Daoy (cell line): Measurements from ENCODE around the gene EFHC2. TPM values are rescaled to one million over a fixed set of nuclear protein-coding genes. Genes with fewer than 3 reads are reported as not detected.
"Not testable (repeated sequence)": the region's sequence is repeated elsewhere in the genome, so short reads cannot be mapped to it uniquely, and the experiment has no call there.

ENCODE experiments used
- DNase-seq: peaks from one replicate; pipeline ENCODE4 v3.0.0-alpha.2; 2015; ENCODE audit warnings: low read depth
- total RNA-seq: library from RNA; depleted of rRNA; stranded (reverse); fragments of >200 nt; shearing (Covaris generic); gene quantifications from 2 replicates; pipeline ENCODE4 v1.2.3, GENCODE V29; 2014

Gene EFHC2
- total RNA-seq, 1 experiment from 2014 or later, result 0.51 TPM

GRCh38 chrX:44234116-44234515 is 109.4 kb downstream of the EFHC2 start:
- DNase-seq, result no peak

GRCh38 chrX:44232081-44232480 is 111.4 kb downstream of the EFHC2 start:
- DNase-seq, result no peak

- no peak for DNase-seq
Measured at GRCh38 chrX:44228621-44229020, 114.9 kb downstream of the EFHC2 start.

GRCh38 chrX:44227991-44228390 is 115.5 kb downstream of the EFHC2 start:
- no peak for DNase-seq

- DNase-seq, result no peak
Measured at GRCh38 chrX:44225667-44226066, 117.8 kb downstream of the EFHC2 start.

- no peak for DNase-seq
Measured at GRCh38 chrX:44224760-44225159, 118.7 kb downstream of the EFHC2 start.

GRCh38 chrX:44223150-44223549 is 120.3 kb downstream of the EFHC2 start:
- DNase-seq, result peak; percentile 65

GRCh38 chrX:44218465-44218864 is 125.0 kb downstream of the EFHC2 start:
- DNase-seq, result no peak

GRCh38 chrX:44216171-44216570 is 127.3 kb downstream of the EFHC2 start:
- no peak for DNase-seq

- no peak for DNase-seq
Measured at GRCh38 chrX:44203791-44204190, 139.7 kb downstream of the EFHC2 start.

GRCh38 chrX:44202596-44202995 is 140.9 kb downstream of the EFHC2 start:
- DNase-seq, result no peak

- DNase-seq, result no peak
Measured at GRCh38 chrX:44189116-44189515, 154.4 kb downstream of the EFHC2 start.

GRCh38 chrX:44187915-44188314 is 155.6 kb downstream of the EFHC2 start:
- DNase-seq, result not testable (repeated sequence)

GRCh38 chrX:44183329-44183728 is 160.1 kb downstream of the EFHC2 start:
- DNase-seq, result no peak

GRCh38 chrX:44178274-44179053 is 165.0 kb downstream of the EFHC2 start:
- DNase-seq, result no peak

GRCh38 chrX:44175455-44175854 is 168.0 kb downstream of the EFHC2 start:
- no peak for DNase-seq

GRCh38 chrX:44174061-44174460 is 169.4 kb downstream of the EFHC2 start:
- DNase-seq, result no peak

- DNase-seq, result no peak
Measured at GRCh38 chrX:44173219-44173618, 170.3 kb downstream of the EFHC2 start.

- DNase-seq, result no peak
Measured at GRCh38 chrX:44167116-44167515, 176.4 kb downstream of the EFHC2 start.

- DNase-seq, result no peak
Measured at GRCh38 chrX:44162964-44163475, 180.5 kb downstream of the EFHC2 start.

GRCh38 chrX:44157858-44158257 is 185.6 kb downstream of the EFHC2 start:
- no peak for DNase-seq

- DNase-seq, result no peak
Measured at GRCh38 chrX:44157283-44157682, 186.2 kb downstream of the EFHC2 start.

- DNase-seq, result no peak
Measured at GRCh38 chrX:44156726-44157125, 186.7 kb downstream of the EFHC2 start.

- DNase-seq, result no peak
Measured at GRCh38 chrX:44155126-44155525, 188.3 kb downstream of the EFHC2 start.
